Adrenal gland (tissue), 12 donors: ENCODE results near the gene XG. TPM values are rescaled to one million over a fixed set of nuclear protein-coding genes. Genes with fewer than 3 reads are reported as not detected.
"Not testable (repeated sequence)": the region's sequence is repeated elsewhere in the genome, so short reads cannot be mapped to it uniquely, and the experiment has no call there.

Experiments used
- DNase-seq, 7 donors: peaks; one replicate each; pipeline ENCODE4 v3.0.0-alpha.2; 2019 to 2020
- H3K27ac ChIP-seq, 5 donors: fragments of 200-600 bp; sonication (generic) in 4 of 5; 1 replicate in 3 of 5; 2 replicates in 2 of 5; pipeline versions ENCODE4 v1.5.1 to v1.8.0; 2016 to 2020; ENCODE audit warnings: mild to moderate bottlenecking in 1 of 5
- H3K27me3 ChIP-seq: fragments of 200-600 bp; 2 replicates; pipeline ENCODE4 v1.8.0; 2021
- H3K36me3 ChIP-seq, 2 donors: fragments of 200-600 bp; replicated peaks in 1 of 2; 1 replicate in 1 of 2; 2 replicates in 1 of 2; pipeline versions ENCODE4 v1.5.1 to v1.8.0; 2018 to 2022
- H3K4me1 ChIP-seq, 2 donors: fragments of 200-600 bp; replicated peaks in 1 of 2; 1 replicate in 1 of 2; 2 replicates in 1 of 2; pipeline versions ENCODE4 v1.5.1 to v1.8.0; 2018 to 2021
- H3K4me3 ChIP-seq, 4 donors: fragments of 200-600 bp; sonication (generic) in 3 of 4; one replicate each; pipeline ENCODE4 v1.5.1; 2016 to 2018
- H3K9me3 ChIP-seq, 3 donors: fragments of 200-600 bp; sonication (generic) in 1 of 3; replicated peaks in 1 of 3; 1 replicate in 2 of 3; 2 replicates in 1 of 3; pipeline versions ENCODE4 v1.5.1 to v1.8.0; 2016 to 2021
- POLR2A ChIP-seq, 2 donors: fragments of 450-650 bp; IDR thresholded peaks; one replicate each; pipeline ENCODE4 v1.6.1; 2017; ENCODE audit warnings: antibody characterized with exemption in 2 of 2, mild to moderate bottlenecking in 2 of 2, moderate library complexity in 1 of 2
- WGBS, 4 donors: extraction: QIAGEN DNeasy Blood & Tissue Kit in 2 of 4; methylation state at CpG; one replicate each; pipeline versions ENCODE4 v1.1.5 to v1.1.7; 2013 to 2017; 5-methylcytosine and 5-hydroxymethylcytosine counted together
- intact Hi-C, 2 donors: fragments of 100-400 bp; cut with DNase I; formaldehyde crosslinking; loops; one replicate each; pipeline versions ENCODE4 v1.14.1 to v1.15.0; 2022 to 2023
- polyA plus RNA-seq, 3 donors: library from polyadenylated mRNA; stranded (reverse); fragments of 200-250 nt in 2 of 3; fragments of 350-450 nt in 1 of 3; fragmentation: Illumina TruSeq in 1 of 3; extraction: RNeasy Lipid Tissue Mini Kit (QIAGEN cat#74804) in 1 of 3; gene quantifications; one replicate each; pipeline ENCODE4 v1.2.3, GENCODE V29; 2013 to 2014
- total RNA-seq, 9 donors: library from RNA; depleted of rRNA in 4 of 9; stranded (reverse); fragments of >200 nt in 4 of 9; fragments of 120-200 nt in 1 of 9; fragmentation: NEBNext Ultra II Directional in 1 of 9; extraction: Animal tissue kit (Norgen Biotek cat#: 25700) in 1 of 9; gene quantifications; one replicate each; pipeline versions ENCODE4 v1.1.0 to v1.2.4, GENCODE V29; 2013 to 2023
- TF ChIP-seq, protein P1 (sequence below), 6 experiments: fragments of 450-650 bp in 4 of 6; fragments of 200-600 bp in 2 of 6; sonication (generic) in 1 of 6; IDR thresholded peaks; 1 replicate in 5 of 6; 2 replicates in 1 of 6; pipeline versions ENCODE4 v1.5.1 to v1.8.0; 2016 to 2021; ENCODE audit warnings: antibody characterized with exemption in 6 of 6, mild to moderate bottlenecking in 2 of 6, moderate library complexity in 1 of 6
- donor health status: healthy with polysubstance abuse.
- donor health status: Bipolar disorder and iron deficiency.
- donor health status: DM: yes; HTN: yes; CAD: no.
- donor health status: DM: no; HTN: no; CAD: no.
- donor health status: DM: no; HTN: no; CAD: no.
- donor health status: DM: yes; HTN: yes; CAD: no.

The XG gene
- total and polyA plus RNA-seq, 12 donors, result 0.06 to 0.07 TPM; not detected in 10

DNA sequence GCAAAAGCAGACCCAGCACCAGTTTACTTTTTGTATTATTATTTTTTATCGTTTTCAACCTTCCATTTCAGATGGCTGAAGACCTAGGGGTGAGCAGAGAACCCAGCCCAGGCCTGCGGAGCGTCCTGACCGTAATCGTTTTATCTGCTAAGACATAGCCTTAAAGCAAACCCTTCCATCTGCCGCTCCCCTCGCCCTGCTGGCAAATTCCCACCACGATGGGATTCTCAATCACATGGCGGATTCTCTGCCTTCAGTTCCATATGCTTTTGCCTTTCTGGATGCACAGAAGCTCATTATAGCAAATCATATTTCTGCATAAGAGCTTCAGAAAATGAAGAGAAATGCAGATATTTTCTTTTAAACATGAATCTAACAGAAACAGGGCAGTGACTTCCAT is 18.6 kb upstream of the XG start:
- 90 to 94% (median 91%) methylated on average over 9 of the region's 9 CpGs for WGBS, 4 donors
- Histone ChIP-seq H3K4me1 (no peaks in the 10 kb centered on the region), H3K36me3 (peaks cover 0 to 7% of the 10 kb centered on the region in 2 donors), H3K27ac (no peak overlapping the region), H3K4me3 (no peak overlapping the region), H3K27me3 (no peaks in the 10 kb centered on the region), H3K9me3 (no peaks in the 10 kb centered on the region)
- TF ChIP-seq, protein P1, sequence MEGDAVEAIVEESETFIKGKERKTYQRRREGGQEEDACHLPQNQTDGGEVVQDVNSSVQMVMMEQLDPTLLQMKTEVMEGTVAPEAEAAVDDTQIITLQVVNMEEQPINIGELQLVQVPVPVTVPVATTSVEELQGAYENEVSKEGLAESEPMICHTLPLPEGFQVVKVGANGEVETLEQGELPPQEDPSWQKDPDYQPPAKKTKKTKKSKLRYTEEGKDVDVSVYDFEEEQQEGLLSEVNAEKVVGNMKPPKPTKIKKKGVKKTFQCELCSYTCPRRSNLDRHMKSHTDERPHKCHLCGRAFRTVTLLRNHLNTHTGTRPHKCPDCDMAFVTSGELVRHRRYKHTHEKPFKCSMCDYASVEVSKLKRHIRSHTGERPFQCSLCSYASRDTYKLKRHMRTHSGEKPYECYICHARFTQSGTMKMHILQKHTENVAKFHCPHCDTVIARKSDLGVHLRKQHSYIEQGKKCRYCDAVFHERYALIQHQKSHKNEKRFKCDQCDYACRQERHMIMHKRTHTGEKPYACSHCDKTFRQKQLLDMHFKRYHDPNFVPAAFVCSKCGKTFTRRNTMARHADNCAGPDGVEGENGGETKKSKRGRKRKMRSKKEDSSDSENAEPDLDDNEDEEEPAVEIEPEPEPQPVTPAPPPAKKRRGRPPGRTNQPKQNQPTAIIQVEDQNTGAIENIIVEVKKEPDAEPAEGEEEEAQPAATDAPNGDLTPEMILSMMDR (IDR thresholded peaks at IDR 0.05), result no peak
- TF ChIP-seq POLR2A (IDR thresholded peaks at IDR 0.05), result no peak
- intact Hi-C loops, result no loop called here
- no peak for DNase-seq

DNA sequence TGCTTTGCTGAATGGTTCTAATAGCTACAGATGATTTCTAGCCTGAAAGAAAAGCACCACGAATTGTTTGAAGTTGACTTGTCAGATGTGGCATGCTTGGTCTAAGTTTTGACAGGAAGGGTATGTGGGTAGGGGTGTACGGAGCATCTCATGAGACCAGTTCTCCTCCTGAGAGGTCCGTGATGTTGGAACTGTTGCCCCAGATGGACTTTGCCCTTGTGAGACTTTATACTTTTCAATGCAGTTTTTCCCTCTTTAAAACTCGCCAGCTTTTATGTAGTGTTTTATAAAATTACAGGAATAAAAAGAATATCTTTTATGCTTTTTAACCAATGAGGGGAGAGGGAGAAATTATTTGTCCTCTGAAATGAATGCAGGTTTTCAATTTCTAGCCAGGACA is 16.6 kb upstream of the XG start:
- TF ChIP-seq POLR2A (IDR thresholded peaks at IDR 0.05), result no peak
- TF ChIP-seq, protein P1 (IDR thresholded peaks at IDR 0.05), result no peak
- Histone ChIP-seq H3K27ac (no peak overlapping the region), H3K27me3 (no peaks in the 10 kb centered on the region), H3K4me1 (no peaks in the 10 kb centered on the region), H3K9me3 (no peaks in the 10 kb centered on the region), H3K36me3 (peaks cover 0 to 5% of the 10 kb centered on the region in 2 donors), H3K4me3 (no peak overlapping the region)
- DNase-seq, result no peak
- WGBS, 4 donors, result 91 to 97% (median 93%) methylated on average over 4 of the region's 4 CpGs
- intact Hi-C loops, result no loop called here

DNA sequence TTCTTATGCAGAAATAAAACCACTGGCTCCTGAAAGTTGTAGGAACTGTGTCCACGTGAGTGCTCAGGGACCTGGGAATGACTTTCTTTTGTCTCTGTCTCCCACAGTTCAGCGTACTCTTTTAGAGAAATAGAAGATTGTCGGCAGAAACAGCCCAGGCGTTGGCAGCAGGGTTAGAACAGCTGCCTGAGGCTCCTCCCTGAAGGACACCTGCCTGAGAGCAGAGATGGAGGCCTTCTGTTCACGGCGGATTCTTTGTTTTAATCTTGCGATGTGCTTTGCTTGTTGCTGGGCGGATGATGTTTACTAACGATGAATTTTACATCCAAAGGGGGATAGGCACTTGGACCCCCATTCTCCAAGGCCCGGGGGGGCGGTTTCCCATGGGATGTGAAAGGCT is 11.2 kb upstream of the XG start:
- H3K4me1 ChIP-seq, result no peaks in the 10 kb centered on the region
- no peak overlapping the region for H3K27ac ChIP-seq
- DNase-seq, result no peak
- H3K4me3 ChIP-seq, result no peak overlapping the region
- 93 to 94% (median 93%) methylated on average over 11 of the region's 11 CpGs for WGBS, 4 donors
- intact Hi-C loops, result no loop called here
- H3K9me3 ChIP-seq, result no peaks in the 10 kb centered on the region
- H3K36me3 ChIP-seq, result peaks cover 0 to 15% of the 10 kb centered on the region in 2 donors
- H3K27me3 ChIP-seq, result no peaks in the 10 kb centered on the region
- TF ChIP-seq, protein P1 (IDR thresholded peaks at IDR 0.05), result no peak
- no peak for TF ChIP-seq POLR2A (IDR thresholded peaks at IDR 0.05)

DNA sequence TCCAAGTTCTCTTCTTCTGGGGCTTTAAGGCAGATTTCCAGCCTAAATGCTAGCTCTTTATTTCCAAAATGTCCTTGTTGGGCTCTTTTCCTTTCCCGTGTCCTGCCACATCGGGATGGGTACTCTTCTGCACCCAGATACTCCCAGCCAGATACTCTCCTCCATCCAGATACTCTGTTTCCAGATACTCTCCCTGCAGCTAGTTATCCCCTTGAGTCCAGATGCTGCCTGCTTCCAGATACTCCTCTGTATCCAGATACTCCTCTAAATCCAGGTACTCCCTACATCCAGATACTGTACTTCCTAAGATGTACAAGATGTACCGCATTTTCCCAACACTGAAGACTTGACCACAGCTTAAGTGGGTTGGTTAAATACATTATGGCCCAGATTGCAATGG is 10.5 kb upstream of the XG start:
- intact Hi-C loops, result no loop called here
- no peak for DNase-seq
- H3K27ac ChIP-seq, result no peak overlapping the region
- peaks cover 0 to 15% of the 10 kb centered on the region in 2 donors for H3K36me3 ChIP-seq
- WGBS, 4 donors, result 95 to 99% (median 98%) methylated on average over 3 of the region's 3 CpGs
- no peak for TF ChIP-seq POLR2A (IDR thresholded peaks at IDR 0.05)
- TF ChIP-seq, protein P1 (IDR thresholded peaks at IDR 0.05), result no peak
- no peaks in the 10 kb centered on the region for H3K27me3 ChIP-seq
- no peaks in the 10 kb centered on the region for H3K4me1 ChIP-seq
- H3K4me3 ChIP-seq, result no peak overlapping the region
- no peaks in the 10 kb centered on the region for H3K9me3 ChIP-seq

DNA sequence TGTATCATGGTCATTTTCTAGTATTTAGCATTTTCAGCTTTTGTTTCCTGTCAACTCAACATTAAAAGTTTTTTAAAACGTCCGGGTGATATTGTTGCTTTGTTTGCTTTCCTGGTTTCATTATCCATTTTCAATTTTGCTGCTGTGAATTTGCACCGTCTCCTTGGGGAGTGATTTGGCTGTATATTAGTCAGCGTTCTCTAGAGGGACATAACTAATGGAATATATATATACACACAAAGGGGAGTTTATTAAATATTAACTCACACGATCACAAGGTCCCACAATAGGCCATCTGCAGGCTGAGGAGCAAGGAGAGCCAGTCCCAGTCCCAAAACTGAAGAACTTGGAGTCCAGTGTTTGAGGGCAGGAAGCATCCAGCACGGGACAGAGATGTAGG is 5.6 kb upstream of the XG start:
- 59 to 73% (median 67%) methylated on average over 6 of the region's 6 CpGs for WGBS, 4 donors
- H3K4me1 ChIP-seq, H3K27ac ChIP-seq, H3K36me3 ChIP-seq, H3K27me3 ChIP-seq, H3K4me3 ChIP-seq, H3K9me3 ChIP-seq, DNase-seq, intact Hi-C loops: not testable (repeated sequence)
